Suprapubic skin (tissue), 4 donors: ENCODE results near the gene S100A9. TPM values are rescaled to one million over a fixed set of nuclear protein-coding genes. Genes with fewer than 3 reads are reported as not detected.

Source experiments
- DNase-seq, 2 donors: peaks; one replicate each; pipeline ENCODE4 v3.0.0-alpha.2; 2019; ENCODE audit warnings: low spot score in 2 of 2
- H3K27ac ChIP-seq: fragments of 200-600 bp; sonication (generic); one replicate; pipeline ENCODE4 v1.5.1; 2019
- H3K27me3 ChIP-seq: fragments of 200-600 bp; sonication (generic); one replicate; pipeline ENCODE4 v1.5.1; 2019
- H3K36me3 ChIP-seq: fragments of 200-600 bp; sonication (generic); one replicate; pipeline ENCODE4 v1.5.1; 2019
- H3K4me1 ChIP-seq: fragments of 200-600 bp; sonication (generic); one replicate; pipeline ENCODE4 v1.5.1; 2019
- H3K4me3 ChIP-seq: fragments of 200-600 bp; sonication (generic); one replicate; pipeline ENCODE4 v1.5.1; 2019; ENCODE audit warnings: mild to moderate bottlenecking
- H3K9me3 ChIP-seq: fragments of 200-600 bp; sonication (generic); one replicate; pipeline ENCODE4 v1.5.1; 2019
- CTCF ChIP-seq, 2 donors: fragments of 200-600 bp in 1 of 2; fragments of 450-650 bp in 1 of 2; sonication (generic) in 1 of 2; IDR thresholded peaks; one replicate each; pipeline ENCODE4 v1.5.1; 2016 to 2019; ENCODE audit warnings: antibody characterized with exemption in 2 of 2, mild to moderate bottlenecking in 1 of 2, moderate library complexity in 1 of 2
- EP300 ChIP-seq: sonication (generic); formaldehyde crosslinking; IDR thresholded peaks from one replicate; pipeline ENCODE4 v1.6.1; 2017; ENCODE audit warnings: antibody characterized with exemption
- POLR2A ChIP-seq, 2 donors: fragments of 450-650 bp; IDR thresholded peaks; one replicate each; pipeline ENCODE4 v1.6.1; 2017; ENCODE audit warnings: antibody characterized with exemption in 2 of 2, mild to moderate bottlenecking in 2 of 2, moderate library complexity in 2 of 2
- POLR2AphosphoS5 ChIP-seq, 3 donors: sonication (generic); formaldehyde crosslinking; IDR thresholded peaks; one replicate each; pipeline ENCODE4 v1.6.1; 2017; ENCODE audit warnings: antibody characterized with exemption in 3 of 3
- WGBS: methylation state at CpG from one replicate; pipeline ENCODE4 v1.1.5; 2018; 5-methylcytosine and 5-hydroxymethylcytosine counted together
- total RNA-seq, 4 donors: library from RNA; depleted of rRNA; stranded (reverse); fragments of >200 nt; gene quantifications; one replicate each; pipeline ENCODE4 v1.1.0, GENCODE V29; 2016

The S100A9 gene
- total RNA-seq, 4 donors from 2014 or later: 11.0 to 95.4 (median 51.1) TPM

- H3K9me3 ChIP-seq: no peaks in the 10 kb centered on the region
- DNase-seq: no peak
- no peak for TF ChIP-seq POLR2AphosphoS5 (IDR thresholded peaks at IDR 0.05)
- peaks cover 23% of the 10 kb centered on the region for H3K4me1 ChIP-seq
- no peak overlapping the region for H3K4me3 ChIP-seq
- no peaks in the 10 kb centered on the region for H3K36me3 ChIP-seq
- WGBS: 85% methylated on average over 6 of the region's 6 CpGs
- H3K27ac ChIP-seq: no peak overlapping the region
- peaks cover 21% of the 10 kb centered on the region for H3K27me3 ChIP-seq
These were observed 38.1 kb downstream of the S100A9 start for GRCh38 chr1:153395776-153396175.

- no peak for DNase-seq
- no peak for TF ChIP-seq POLR2AphosphoS5 (IDR thresholded peaks at IDR 0.05)
- Histone ChIP-seq H3K4me1 (peaks cover 16% of the 10 kb centered on the region), H3K36me3 (no peaks in the 10 kb centered on the region), H3K4me3 (no peak overlapping the region), H3K27ac (no peak overlapping the region), H3K27me3 (peaks cover 21% of the 10 kb centered on the region), H3K9me3 (no peaks in the 10 kb centered on the region)
- 94% methylated on average over 3 of the region's 6 CpGs for WGBS
These were observed 38.8 kb downstream of the S100A9 start for GRCh38 chr1:153396461-153396860.

- H3K4me3 ChIP-seq: no peak overlapping the region
- no peak overlapping the region for H3K27ac ChIP-seq
- H3K4me1 ChIP-seq: peaks cover 15% of the 10 kb centered on the region
- 88% methylated on average over 19 of the region's 19 CpGs for WGBS
- no peaks in the 10 kb centered on the region for H3K36me3 ChIP-seq
- no peak for DNase-seq
- no peak for TF ChIP-seq EP300
- TF ChIP-seq POLR2A (IDR thresholded peaks at IDR 0.05): no peak
- TF ChIP-seq CTCF (IDR thresholded peaks at IDR 0.05): no peak
- no peak for TF ChIP-seq POLR2AphosphoS5 (IDR thresholded peaks at IDR 0.05)
- H3K9me3 ChIP-seq: no peaks in the 10 kb centered on the region
- H3K27me3 ChIP-seq: peaks cover 21% of the 10 kb centered on the region
These were observed 39.6 kb downstream of the S100A9 start for GRCh38 chr1:153397051-153397923.

- Histone ChIP-seq H3K4me1 (peaks cover 15% of the 10 kb centered on the region), H3K27me3 (peaks cover 16% of the 10 kb centered on the region), H3K36me3 (no peaks in the 10 kb centered on the region), H3K9me3 (no peaks in the 10 kb centered on the region), H3K27ac (no peak overlapping the region), H3K4me3 (no peak overlapping the region)
- TF ChIP-seq CTCF (IDR thresholded peaks at IDR 0.05) (no peak), POLR2A (IDR thresholded peaks at IDR 0.05) (no peak), POLR2AphosphoS5 (IDR thresholded peaks at IDR 0.05) (no peak), EP300 (no peak)
- 86% methylated on average over 6 of the region's 6 CpGs for WGBS
- DNase-seq: no peak
These were observed 40.4 kb downstream of the S100A9 start for GRCh38 chr1:153397924-153398651.

GRCh38 chr1:153399401-153400055 lies 41.9 kb downstream of the S100A9 start:
- no peak for DNase-seq
- TF ChIP-seq POLR2AphosphoS5 (IDR thresholded peaks at IDR 0.05) (no peak), EP300 (no peak), CTCF (IDR thresholded peaks at IDR 0.05) (no peak), POLR2A (IDR thresholded peaks at IDR 0.05) (no peak)
- Histone ChIP-seq H3K9me3 (no peaks in the 10 kb centered on the region), H3K36me3 (no peaks in the 10 kb centered on the region), H3K27ac (no peak overlapping the region), H3K4me1 (peaks cover 14% of the 10 kb centered on the region), H3K4me3 (no peak overlapping the region), H3K27me3 (peaks cover 19% of the 10 kb centered on the region)
- 90% methylated on average over 7 of the region's 7 CpGs for WGBS

GRCh38 chr1:153400244-153400643 lies 42.6 kb downstream of the S100A9 start:
- Histone ChIP-seq H3K4me1 (peaks cover 6% of the 10 kb centered on the region), H3K9me3 (no peaks in the 10 kb centered on the region), H3K4me3 (no peak overlapping the region), H3K36me3 (no peaks in the 10 kb centered on the region), H3K27me3 (peaks cover 19% of the 10 kb centered on the region), H3K27ac (no peak overlapping the region)
- TF ChIP-seq POLR2A (IDR thresholded peaks at IDR 0.05) (no peak), POLR2AphosphoS5 (IDR thresholded peaks at IDR 0.05) (no peak), CTCF (IDR thresholded peaks at IDR 0.05) (no peak), EP300 (no peak)
- WGBS: 70% methylated on average over 5 of the region's 5 CpGs
- no peak for DNase-seq
